ENCODE data around the gene BAX. TPM values are rescaled to one million over a fixed set of nuclear protein-coding genes. Genes with fewer than 3 reads are reported as not detected.

The BAX gene
- total and polyA plus RNA-seq, 2 of the 13 experiments (the other 11 are each of a cell fraction or from before 2014, with no cell fraction given): 139 to 176 TPM

GRCh38 chr19:48993175-48994034, 38.7 kb downstream of the BAX start, which contains the start of the genes GYS1 and RUVBL2 (continued):
- TF ChIP-seq SRSF9 (IDR thresholded peaks at IDR 0.05; ENCODE audit: borderline replicate concordance, insufficient read depth, low read depth, low read length, poor library complexity, severe bottlenecking) (no peak), TFDP1 (CRISPR knock-in tag; IDR thresholded peaks at IDR 0.05; ENCODE audit: borderline replicate concordance) (peak; percentile 45; the same call in 1 of the 2 replicates), HNRNPLL (IDR thresholded peaks at IDR 0.05; ENCODE audit: low read depth, low read length, poor library complexity, severe bottlenecking) (peak; percentile 80), ZSCAN9 (CRISPR knock-in tag; IDR thresholded peaks at IDR 0.05; ENCODE audit: borderline replicate concordance) (peak; percentile 51), ZNF124 (CRISPR knock-in tag; IDR thresholded peaks at IDR 0.05) (0 out of 2 replicates have a peak, but pooled peaks have one; percentile 73), ZNF138 (CRISPR knock-in tag; IDR thresholded peaks at IDR 0.05; ENCODE audit: low read depth) (0 out of 2 replicates have a peak, but pooled peaks have one; percentile 56), ZNF143 (CRISPR knock-in tag; IDR thresholded peaks at IDR 0.05) (no peak; the same call in 1 of the 2 replicates), ZKSCAN1 (IDR thresholded peaks at IDR 0.05; ENCODE audit: low read length) (no peak), AGO2 (optimal IDR thresholded peaks at IDR 0.05; ENCODE audit: low read depth, low read length) (peak; percentile 32), ZNF33A (CRISPR knock-in tag; IDR thresholded peaks at IDR 0.05; ENCODE audit: borderline replicate concordance) (peak; percentile 86; the same call in 1 of the 2 replicates), MEIS1 (CRISPR knock-in tag; IDR thresholded peaks at IDR 0.05; ENCODE audit: borderline replicate concordance) (0 out of 2 replicates have a peak, but pooled peaks have one; percentile 26), SMAD3 (CRISPR knock-in tag; IDR thresholded peaks at IDR 0.05) (0 out of 2 replicates have a peak, but pooled peaks have one; percentile 5), POLR2G (IDR thresholded peaks at IDR 0.05; ENCODE audit: low read depth, low read length) (peak; percentile 80), TAF1 (CRISPR knock-in tag; IDR thresholded peaks at IDR 0.05) (peak; percentile 58), PITX1 (CRISPR knock-in tag; IDR thresholded peaks at IDR 0.05) (peak; percentile 46), ZNF225 (CRISPR knock-in tag; IDR thresholded peaks at IDR 0.05) (0 out of 2 replicates have a peak, but pooled peaks have one; percentile 30), SP1 (IDR thresholded peaks at IDR 0.05) (no peak), SP1 (CRISPR knock-in tag; IDR thresholded peaks at IDR 0.05) (peak; percentile 94), ZBTB8A (CRISPR knock-in tag; IDR thresholded peaks at IDR 0.05; ENCODE audit: borderline replicate concordance, low read depth) (no peak), TFE3 (CRISPR knock-in tag; IDR thresholded peaks at IDR 0.05) (peak; percentile 43; the same call in 1 of the 2 replicates), ZNF224 (CRISPR knock-in tag; IDR thresholded peaks at IDR 0.05) (0 out of 2 replicates have a peak, but pooled peaks have one; percentile 79), KLF11 (CRISPR knock-in tag; IDR thresholded peaks at IDR 0.05) (peak; percentile 98; the same call in 1 of the 2 replicates)
- TF ChIP-seq, protein P1, sequence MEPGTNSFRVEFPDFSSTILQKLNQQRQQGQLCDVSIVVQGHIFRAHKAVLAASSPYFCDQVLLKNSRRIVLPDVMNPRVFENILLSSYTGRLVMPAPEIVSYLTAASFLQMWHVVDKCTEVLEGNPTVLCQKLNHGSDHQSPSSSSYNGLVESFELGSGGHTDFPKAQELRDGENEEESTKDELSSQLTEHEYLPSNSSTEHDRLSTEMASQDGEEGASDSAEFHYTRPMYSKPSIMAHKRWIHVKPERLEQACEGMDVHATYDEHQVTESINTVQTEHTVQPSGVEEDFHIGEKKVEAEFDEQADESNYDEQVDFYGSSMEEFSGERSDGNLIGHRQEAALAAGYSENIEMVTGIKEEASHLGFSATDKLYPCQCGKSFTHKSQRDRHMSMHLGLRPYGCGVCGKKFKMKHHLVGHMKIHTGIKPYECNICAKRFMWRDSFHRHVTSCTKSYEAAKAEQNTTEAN (CRISPR knock-in tag; conservative IDR thresholded peaks at IDR 0.05): no peak
- TF ChIP-seq, protein P2, sequence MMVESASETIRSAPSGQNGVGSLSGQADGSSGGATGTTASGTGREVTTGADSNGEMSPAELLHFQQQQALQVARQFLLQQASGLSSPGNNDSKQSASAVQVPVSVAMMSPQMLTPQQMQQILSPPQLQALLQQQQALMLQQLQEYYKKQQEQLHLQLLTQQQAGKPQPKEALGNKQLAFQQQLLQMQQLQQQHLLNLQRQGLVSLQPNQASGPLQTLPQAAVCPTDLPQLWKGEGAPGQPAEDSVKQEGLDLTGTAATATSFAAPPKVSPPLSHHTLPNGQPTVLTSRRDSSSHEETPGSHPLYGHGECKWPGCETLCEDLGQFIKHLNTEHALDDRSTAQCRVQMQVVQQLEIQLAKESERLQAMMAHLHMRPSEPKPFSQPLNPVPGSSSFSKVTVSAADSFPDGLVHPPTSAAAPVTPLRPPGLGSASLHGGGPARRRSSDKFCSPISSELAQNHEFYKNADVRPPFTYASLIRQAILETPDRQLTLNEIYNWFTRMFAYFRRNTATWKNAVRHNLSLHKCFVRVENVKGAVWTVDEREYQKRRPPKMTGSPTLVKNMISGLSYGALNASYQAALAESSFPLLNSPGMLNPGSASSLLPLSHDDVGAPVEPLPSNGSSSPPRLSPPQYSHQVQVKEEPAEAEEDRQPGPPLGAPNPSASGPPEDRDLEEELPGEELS (CRISPR knock-in tag; IDR thresholded peaks at IDR 0.05): peak; percentile 39; the same call in 1 of the 2 replicates
